HG02642 (cell line): ENCODE data around the gene RECK.
A peak's percentile ranks its signal among the peaks of the same experiment; 100 is the strongest.
"Not testable (repeated sequence)": the region's sequence is repeated elsewhere in the genome, so short reads cannot be mapped to it uniquely, and the experiment has no call there.

Source experiments
- ATAC-seq: cut with Tn5 transposase; IDR thresholded peaks from one replicate; pipeline ENCODE4 v1.9.1; 2021; ENCODE audit warnings: mild to moderate bottlenecking; ENCODE audit not compliant: unreplicated experiment, poor library complexity

RECK gene

GRCh38 chr9:36102742-36103495, 66.2 kb downstream of the RECK start:
- ATAC-seq, result peak; percentile 74

- no peak for ATAC-seq
Observed at GRCh38 chr9:36109071-36109470, 72.4 kb downstream of the RECK start.

- no peak for ATAC-seq
Observed at GRCh38 chr9:36110434-36110833, 73.7 kb downstream of the RECK start.

GRCh38 chr9:36112516-36112915, 75.8 kb downstream of the RECK start:
- no peak for ATAC-seq

- ATAC-seq, result no peak
Observed at GRCh38 chr9:36113999-36114398, 77.3 kb downstream of the RECK start.

GRCh38 chr9:36116593-36116992, 79.9 kb downstream of the RECK start:
- no peak for ATAC-seq

- no peak for ATAC-seq
Observed at GRCh38 chr9:36118201-36118600, 81.5 kb downstream of the RECK start.

- ATAC-seq, result no peak
Observed at GRCh38 chr9:36118706-36119105, 82.0 kb downstream of the RECK start.

- ATAC-seq, result no peak
Observed at GRCh38 chr9:36119476-36119875, 82.8 kb downstream of the RECK start.

- ATAC-seq, result no peak
Observed at GRCh38 chr9:36120705-36121104, 84.0 kb downstream of the RECK start.

GRCh38 chr9:36121971-36122370, 85.3 kb downstream of the RECK start:
- no peak for ATAC-seq

GRCh38 chr9:36123515-36123914, 86.8 kb downstream of the RECK start:
- ATAC-seq, result no peak

- ATAC-seq, result no peak
Observed at GRCh38 chr9:36125062-36125855, 88.5 kb downstream of the RECK start.

- no peak for ATAC-seq
Observed at GRCh38 chr9:36126016-36126730, 89.5 kb downstream of the RECK start.

- no peak for ATAC-seq
Observed at GRCh38 chr9:36127652-36128244, 91.0 kb downstream of the RECK start.

GRCh38 chr9:36128349-36128748, 91.6 kb downstream of the RECK start:
- no peak for ATAC-seq

- no peak for ATAC-seq
Observed at GRCh38 chr9:36129139-36129538, 92.4 kb downstream of the RECK start.

- not testable (repeated sequence) for ATAC-seq
Observed at GRCh38 chr9:36131666-36132065, 95.0 kb downstream of the RECK start.

GRCh38 chr9:36132086-36132485, 95.4 kb downstream of the RECK start:
- no peak for ATAC-seq

GRCh38 chr9:36134761-36135505, 98.2 kb downstream of the RECK start:
- no peak for ATAC-seq
